SK-N-SH treated with all-trans-retinoic acid at 6 μM for 48 hours (cell line): ENCODE results near the gene CHSY1.

Source experiments
- BACH2 ChIP-seq: fragments of 250-450 bp; sonication (Bioruptor Pico); IDR thresholded peaks from 2 replicates; pipeline ENCODE4 v1.9.0; 2021; ENCODE audit warnings: mild to moderate bottlenecking, borderline replicate concordance
- PATZ1 ChIP-seq: fragments of 250-450 bp; sonication (Bioruptor Pico); IDR thresholded peaks from 2 replicates; pipeline ENCODE4 v1.8.0; 2020; ENCODE audit warnings: mild to moderate bottlenecking, moderate library complexity, borderline replicate concordance
- ZNF565 ChIP-seq: fragments of 450-650 bp; formaldehyde crosslinking; conservative IDR thresholded peaks from 2 replicates; pipeline ENCODE4 v1.5.0; 2020; ENCODE audit warnings: low read depth, mild to moderate bottlenecking, moderate library complexity
- ZNF70 ChIP-seq: fragments of 450-650 bp; formaldehyde crosslinking; IDR thresholded peaks from 2 replicates; pipeline ENCODE4 v1.5.0; 2020; ENCODE audit warnings: mild to moderate bottlenecking, moderate library complexity

- TF ChIP-seq BACH2 (CRISPR knock-in tag) = no peak
- no peak for TF ChIP-seq ZNF70 (CRISPR knock-in tag)
- no peak for TF ChIP-seq PATZ1
- TF ChIP-seq ZNF565 (CRISPR knock-in tag) = no peak
Measured at GRCh38 chr15:101156509-101157159, 95.2 kb downstream of the CHSY1 start.
